GM21515 (cell line): ENCODE results near the gene CASP1.

ENCODE experiments used
- ATAC-seq: cut with Tn5 transposase; IDR thresholded peaks from one replicate; pipeline ENCODE4 v1.9.1; 2021; ENCODE audit not compliant: unreplicated experiment

CASP1 gene

DNA sequence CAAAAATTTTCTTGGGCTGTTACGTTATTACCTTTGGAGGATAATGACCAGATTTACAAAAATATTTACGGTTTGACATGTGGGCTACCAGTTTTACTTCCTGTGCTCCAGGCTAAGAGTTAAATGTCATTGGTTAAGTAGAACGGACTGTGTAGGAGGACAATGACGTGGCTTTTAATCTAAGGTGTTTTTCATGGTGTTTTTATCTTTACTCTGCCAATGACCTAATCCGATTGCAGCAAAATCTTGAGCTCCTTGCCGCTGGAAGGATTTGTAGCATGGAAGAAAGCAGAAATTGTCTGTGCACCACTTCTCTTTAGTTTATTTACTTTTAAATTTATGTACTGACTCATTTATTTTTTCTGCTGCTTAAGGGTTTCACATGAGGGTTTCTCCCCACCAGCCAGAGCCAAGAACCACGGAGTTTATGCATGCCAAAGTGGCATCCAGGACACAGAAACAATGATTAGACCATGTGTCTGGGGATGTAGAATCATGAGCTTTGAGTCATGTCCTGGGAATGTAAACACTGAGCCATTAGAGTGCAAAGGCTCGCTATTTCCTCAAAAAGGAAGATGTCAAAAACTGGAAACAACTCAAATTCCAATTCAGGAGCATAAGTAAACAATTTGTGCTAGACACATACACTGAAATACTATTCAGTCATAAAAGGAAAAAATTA, 12.1 kb upstream of the CASP1 start:
- no peak for ATAC-seq

DNA sequence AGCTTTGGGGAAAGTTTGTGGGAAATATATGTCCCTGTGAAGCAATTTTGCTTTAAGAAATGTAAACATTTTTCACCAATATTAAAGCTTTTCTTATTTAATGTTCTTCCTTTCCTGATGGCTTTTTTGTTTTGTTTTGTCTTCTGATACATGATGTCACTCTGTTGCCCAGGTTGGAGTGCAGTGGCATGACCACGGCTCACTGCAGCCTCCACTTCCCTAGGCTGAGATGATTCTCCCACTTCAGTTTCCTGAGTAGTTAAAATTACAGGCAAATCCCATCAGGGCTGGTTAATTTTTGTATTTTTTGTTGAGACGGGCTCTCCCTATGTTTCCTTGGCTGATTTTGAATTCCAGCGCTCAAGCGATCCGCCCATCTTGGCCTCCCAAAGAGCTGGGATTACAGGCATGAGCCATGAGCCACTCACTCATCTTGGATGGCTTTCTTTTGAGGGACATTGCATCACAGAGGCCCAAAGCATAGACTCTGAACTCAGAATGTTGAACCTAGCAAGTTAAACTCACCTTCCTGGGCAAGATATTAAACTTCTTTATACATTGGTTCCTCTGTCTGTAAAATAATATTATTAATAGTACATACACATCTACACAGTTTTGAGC, 10.8 kb upstream of the CASP1 start:
- no peak for ATAC-seq

DNA sequence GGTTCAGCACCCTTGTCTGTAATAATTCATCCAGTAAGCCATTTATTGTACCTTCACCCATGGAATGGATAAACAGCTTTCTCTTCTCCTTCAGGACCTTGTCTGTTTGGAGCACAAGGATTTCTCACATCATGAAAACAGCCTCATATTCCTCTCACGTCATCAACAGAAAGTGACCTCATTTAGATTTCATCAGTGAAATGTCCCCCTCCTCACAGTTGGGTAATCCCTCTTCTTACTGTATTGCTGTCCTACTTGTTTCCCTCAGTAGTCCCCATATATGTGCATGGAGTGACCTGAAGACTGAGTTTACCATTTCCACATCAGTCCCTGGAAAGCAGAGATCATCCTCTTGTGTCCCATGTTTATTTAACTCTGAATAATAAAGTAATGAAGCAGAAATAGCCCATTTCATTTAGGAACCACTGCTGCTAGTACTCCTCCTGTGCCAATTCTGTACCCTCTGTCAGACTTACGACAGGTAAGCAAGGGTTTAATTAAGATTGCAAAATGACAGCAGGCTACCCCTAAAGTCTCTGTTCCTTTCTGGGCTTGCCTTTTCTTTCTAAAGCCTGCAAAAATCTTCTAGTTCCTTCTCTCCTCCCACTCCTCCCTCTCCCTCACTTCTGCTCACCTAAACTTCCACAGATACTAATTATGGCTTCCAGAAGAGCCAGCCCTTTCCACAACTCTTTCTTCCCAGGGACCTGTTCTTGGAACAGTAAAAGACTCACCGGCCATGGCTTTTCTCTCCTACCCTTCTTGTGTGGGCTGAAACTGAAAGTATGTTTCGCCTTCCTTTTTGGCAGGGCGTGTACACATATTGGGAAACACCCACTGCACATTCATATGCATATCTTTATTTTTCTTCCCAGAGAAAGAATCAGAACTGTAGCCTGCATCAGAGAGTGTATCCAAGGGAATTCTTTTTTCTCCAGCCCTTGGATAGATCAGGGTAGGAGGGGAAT, 9.9 kb upstream of the CASP1 start, which contains the start of gene CARD16:
Gene CARD16, minus strand, starts transcription at position 779 of the 968 bp plus-strand sequence. Its CDS starts 38 bp downstream, at position 741.
- peak; percentile 100 for ATAC-seq

DNA sequence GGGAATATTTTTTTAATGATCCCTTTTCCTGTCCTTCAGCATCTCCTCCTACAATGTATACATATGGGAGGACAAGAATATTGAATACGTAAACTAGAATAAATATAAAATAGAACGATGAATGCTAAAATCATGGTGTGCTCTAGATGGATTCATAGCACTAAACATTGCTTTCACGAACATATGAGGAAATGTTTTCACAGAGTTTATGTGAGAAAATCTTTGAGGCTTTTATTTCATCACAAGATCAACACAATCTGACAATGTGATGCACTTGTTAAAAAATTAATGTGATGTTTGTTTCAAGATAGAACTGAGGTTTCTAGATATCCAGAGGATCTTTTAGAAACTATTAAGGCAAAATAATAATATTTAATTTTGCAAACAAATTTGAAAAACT, 7.2 kb upstream of the CASP1 start:
- no peak for ATAC-seq

DNA sequence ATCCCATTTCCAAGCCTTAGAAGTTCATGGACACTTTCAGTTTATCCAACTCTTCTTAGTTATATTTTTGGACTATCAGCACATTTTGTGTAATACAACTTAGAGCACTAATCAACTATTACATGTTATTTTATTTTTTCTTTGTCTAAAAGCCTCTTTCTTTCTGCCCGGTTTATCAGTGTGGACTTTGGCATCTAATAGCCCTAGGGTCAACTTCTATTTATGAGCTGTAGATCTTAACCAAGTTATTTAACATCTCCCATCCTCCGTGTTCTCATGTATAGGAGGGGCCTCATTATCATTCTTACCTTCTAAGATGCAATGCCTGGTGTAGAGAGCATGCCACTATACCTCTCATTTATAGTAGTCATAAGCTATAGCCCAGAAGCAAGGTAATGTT, 5.8 kb upstream of the CASP1 start:
- no peak for ATAC-seq

DNA sequence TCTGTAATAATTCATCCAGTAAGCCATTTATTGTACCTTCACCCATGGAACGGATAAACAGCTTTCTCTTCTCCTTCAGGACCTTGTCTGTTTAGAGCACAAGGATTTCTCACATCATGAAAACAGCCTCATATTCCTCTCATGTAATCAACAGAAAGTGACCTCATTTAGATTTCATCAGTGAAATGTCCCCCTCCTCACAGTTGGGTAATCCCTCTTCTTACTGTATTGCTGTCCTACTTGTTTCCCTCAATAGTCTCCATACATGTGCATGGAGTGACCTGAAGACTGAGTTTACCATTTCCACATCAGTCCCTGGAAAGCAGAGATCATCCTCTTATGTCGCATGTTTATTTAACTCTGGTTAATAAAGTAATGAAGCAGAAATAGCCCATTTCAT, 556 bp downstream of the CASP1 start:
- ATAC-seq = peak; percentile 4

DNA sequence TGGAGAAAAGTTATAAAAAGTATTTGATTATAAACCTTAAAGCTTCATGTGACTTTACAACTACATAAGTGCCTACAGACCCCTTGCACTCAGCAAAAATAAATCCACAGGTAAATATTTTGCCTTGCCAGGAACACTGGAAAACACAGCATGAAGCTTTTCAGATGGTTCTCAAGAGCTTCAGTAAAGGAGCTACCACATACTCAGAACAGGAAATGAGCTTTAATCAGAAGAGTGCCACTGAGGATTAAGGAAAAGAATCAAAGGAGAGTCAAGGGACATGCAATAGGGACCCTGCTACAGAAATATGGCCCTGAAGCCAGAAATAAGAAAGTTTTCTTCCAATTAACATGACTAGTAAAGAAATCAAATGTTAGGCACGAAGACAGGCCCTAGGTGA, 1.2 kb downstream of the CASP1 start:
- ATAC-seq = no peak

DNA sequence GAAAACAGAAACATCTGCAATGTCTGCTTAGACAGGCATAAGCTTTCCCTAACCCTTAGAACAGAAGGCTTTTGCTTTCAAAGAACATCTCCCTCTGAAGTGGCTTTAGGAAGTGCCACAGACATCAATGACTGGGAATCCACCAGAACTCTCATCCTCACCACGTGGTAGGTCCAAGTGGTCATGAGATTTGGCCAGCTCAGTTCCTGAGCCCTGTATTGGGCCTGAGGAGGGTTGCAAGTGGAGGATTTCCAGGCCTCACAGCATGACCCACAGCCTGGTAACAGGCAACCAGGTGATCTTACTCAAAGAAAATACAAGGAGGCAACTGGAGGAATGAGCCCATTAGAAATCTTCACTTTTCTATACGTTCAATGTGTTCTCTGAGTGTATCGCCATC, 1.6 kb downstream of the CASP1 start:
- no peak for ATAC-seq

DNA sequence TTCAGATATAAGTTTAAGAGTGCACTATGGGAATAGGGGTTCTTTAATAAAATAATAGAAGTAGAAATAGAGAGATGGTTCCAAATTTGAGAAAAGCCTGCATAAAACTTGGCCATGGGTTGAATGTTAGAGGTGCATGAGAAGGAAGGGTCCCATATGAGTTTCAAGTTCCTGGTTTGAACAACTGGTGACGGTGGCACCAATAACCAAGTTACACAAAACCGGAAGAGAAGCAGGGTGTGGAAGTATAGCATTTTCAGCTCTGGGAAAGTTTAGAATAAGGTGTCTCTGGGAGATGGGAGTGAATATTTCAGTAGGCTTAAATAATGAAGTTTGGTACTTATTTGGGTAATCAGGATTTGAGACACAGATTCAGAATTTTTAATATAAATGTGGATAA, 2.4 kb downstream of the CASP1 start:
- no peak for ATAC-seq

DNA sequence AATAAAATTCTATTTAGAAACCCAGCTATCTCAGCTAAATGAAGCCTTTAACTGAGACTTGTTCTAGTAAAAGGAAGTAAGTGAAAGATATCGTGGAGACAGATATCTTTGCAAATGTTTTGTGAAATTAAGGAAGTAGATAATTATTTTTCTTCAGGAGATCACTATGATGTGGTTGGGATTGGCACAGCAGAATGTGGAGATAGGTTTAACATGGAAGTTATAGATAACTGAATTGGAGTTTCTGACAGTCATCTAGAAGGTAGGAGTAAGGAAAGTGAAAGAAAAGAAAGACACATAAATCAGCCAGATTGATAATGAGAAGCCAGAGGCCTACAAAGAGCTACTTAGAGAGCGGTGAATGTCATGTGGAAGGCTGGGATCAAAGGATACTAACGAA, 7.3 kb downstream of the CASP1 start:
- ATAC-seq = no peak

DNA sequence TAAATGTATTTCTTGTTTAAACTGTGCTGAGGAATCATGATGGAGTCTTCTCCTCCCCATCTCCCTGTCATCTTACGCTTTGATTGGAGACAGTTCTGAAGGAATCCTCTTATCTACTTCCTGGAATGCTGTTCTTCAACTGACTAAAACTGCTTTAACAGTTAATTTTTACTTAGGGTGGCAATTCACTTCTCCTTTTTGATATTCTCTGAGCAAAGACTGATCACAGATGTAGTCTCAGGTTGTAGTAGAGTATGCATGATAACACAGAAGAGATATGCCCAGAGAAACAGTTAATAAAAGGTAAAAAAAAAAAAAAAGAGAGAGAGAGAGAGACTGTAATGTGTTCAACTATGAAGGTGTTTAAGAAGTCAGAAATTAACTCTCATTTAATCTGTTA, 10.6 kb downstream of the CASP1 start:
- no peak for ATAC-seq

DNA sequence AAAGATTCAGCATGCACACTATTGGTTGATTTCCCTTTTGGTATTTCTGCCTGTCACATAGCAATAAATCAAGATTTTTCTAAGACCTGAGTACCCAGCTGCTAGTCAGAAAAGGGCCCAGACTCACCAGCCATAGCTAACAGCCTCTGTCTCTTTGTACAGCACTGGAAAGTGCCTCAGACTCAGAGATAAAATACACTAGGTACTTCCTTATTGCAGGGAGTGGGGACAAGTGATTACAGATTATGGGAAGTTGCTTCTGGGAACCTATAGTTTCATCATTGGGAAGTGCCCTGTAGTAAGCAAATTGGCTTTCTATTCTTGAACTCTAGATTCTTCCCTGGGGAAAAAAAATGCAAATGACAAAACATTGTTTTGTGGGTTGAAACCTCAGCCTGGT, 11.9 kb downstream of the CASP1 start, which contains the start of gene CASP5:
Gene CASP5, minus strand, starts transcription at position 166 of the 400 bp plus-strand sequence. Its CDS starts 32 bp downstream, at position 134.
- ATAC-seq = no peak

DNA sequence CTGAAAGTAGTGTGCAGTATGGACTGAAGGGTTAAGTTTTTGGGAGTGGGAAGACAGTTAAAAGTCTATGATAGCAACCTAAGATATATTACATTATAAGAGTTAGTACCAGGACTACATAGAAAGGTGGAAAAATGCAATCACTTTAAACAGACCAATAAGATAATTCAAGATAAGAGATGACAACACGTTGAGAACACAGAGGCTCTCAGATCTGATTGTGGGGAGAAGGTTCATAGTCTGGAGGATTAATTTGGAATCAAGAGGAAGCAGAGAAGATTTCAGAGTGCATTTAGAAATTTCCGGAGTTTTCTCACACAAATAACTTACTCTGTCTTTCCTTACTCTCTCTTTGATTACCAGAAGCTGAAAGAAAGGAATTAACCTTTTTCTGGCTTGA, 12.4 kb downstream of the CASP1 start:
- no peak for ATAC-seq

DNA sequence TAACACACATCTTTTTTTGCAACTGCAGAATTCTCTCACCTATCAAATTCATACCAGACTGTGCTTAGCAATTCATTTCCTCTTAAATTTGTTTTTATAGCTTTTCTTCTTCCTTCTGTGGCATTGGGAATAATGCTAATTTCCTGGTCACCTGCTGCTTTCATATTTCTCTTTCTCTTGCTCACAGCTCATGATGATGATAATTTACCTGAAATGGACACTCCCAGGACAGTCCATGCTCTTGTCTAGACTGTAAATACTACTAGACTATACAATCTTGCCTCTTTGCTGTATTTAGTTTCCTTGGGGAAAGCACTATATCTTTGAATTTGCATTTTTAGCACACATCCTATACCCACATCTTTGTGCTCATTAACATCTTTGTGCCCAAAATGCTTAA, 27.5 kb downstream of the CASP1 start:
- no peak for ATAC-seq

DNA sequence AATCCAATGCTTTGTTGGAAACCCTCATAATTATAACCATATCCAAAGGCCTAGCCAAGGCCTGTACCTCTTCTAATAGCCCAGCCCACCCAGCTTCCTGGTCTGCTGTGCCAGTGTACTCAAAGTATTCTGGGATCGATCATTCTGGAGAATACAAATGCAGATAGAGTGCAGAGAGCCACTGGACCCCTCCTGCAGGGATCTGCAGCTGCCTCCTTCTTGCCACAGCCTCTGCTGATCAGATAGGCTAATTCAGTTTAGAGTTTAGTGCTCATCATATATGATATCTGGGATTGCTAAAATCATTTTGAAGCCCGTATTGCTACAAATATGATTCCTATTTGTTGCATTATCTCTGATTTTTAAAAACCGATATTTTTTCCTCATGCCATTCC, 29.5 kb downstream of the CASP1 start:
- no peak for ATAC-seq

DNA sequence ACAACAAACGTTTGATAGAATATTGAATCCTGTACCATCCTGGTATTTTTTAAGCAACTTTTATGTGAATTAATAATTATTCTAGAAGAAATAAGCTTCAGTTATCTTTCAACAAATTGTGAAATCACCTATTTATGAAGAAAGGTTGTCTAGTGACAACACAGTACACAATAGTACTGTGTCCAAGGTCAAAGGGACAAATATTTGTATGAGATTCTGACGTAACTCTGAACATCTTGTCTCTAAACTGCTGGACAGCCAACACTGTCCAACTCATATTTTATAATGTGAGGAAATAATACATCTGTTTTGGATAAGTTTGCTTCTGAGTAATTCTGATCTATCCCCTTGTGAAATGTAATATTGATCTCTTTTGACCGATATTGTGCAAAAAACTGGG, 30.9 kb downstream of the CASP1 start:
- no peak for ATAC-seq

DNA sequence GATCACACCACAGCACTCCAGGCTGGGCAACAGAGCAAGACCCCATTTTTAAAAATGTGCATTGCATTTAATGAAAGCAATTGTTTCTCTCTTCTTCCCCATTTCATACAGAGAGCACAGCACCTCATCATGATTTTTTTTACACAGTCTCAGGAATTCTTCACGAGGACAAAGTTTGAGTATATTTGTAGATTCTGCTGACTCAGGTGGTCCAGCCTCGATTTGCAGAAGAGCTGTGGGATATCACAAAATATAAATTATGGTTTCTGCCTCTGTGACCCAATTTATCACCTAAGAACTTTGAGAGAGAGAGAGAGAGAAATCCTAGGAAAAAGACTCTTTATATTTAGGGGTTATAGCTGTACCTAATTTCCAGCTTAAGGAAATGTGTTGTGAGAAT, 31.8 kb downstream of the CASP1 start:
- ATAC-seq = no peak

DNA sequence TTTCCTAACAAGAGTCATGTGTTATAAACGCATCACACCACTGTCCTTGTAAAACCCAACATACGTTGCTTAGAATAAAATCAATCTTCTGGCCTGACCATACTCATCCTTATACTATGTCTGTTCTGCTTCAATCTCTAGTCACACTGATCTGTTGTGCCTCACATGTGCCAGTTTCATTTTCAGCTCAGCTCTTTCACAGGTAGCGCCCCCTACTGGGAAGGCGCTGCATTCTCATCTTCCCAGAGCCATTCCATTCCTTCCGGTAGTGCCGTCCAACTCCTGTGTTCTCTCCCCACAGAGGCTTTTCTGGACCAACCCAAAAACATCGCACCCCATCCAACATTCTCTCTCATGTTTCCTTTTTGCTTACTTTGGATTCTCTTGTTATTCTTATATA, 34.1 kb downstream of the CASP1 start:
- peak; percentile 90 for ATAC-seq

DNA sequence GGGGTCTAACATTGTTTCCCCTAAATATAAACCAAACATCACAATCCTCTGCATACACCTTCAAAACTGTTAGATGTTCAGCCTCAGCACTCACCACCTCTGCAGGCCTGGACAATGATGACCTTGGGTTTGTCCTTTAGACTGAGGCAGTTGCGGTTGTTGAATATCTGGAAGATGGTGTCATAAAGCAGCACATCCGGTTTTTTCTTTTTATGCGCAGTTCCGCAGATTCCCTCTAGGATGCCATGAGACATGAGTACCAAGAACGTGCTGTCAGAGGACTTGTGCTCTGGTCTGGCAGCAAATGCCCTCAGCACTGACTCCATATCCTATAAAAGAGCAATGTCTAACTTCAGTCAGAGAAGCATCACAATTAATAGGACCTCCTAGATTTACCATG, 34.8 kb downstream of the CASP1 start:
- no peak for ATAC-seq

DNA sequence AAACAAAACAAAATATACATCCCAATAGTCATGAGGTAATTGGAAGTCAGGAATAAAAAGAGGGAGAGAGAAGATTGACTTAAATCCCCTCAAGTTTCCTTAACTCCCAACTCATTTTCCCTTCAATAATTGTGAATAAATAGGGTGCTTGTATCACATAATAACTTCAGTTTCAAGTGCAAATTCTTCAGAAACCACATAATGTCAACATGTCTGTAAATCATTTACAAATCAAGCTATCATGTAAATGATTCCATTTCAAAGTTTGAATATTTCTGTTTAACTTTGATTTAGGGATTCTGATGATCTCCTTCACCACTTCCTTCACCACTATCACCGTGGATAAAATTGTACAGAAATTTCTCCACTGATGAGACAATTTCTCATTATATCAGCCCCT, 35.2 kb downstream of the CASP1 start:
- ATAC-seq = no peak

DNA sequence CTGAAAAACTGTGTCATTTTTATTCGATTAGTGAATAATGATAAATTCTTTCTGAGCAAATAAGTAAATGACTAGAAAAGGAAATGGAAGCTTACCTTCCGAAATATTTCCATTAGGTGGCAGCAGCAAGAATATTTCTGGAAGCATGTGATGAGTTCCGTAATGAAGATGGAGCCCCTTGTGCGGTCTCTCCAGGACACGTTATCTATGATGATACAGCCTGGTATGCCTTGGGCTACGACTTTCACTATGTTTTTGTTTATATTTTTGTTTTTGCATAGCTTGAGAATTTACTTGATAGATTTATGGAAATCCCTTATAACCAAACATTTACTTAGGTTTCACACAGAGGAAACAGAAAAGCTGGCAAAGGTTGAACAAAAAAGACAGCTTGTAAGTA, 37.7 kb downstream of the CASP1 start:
- no peak for ATAC-seq

DNA sequence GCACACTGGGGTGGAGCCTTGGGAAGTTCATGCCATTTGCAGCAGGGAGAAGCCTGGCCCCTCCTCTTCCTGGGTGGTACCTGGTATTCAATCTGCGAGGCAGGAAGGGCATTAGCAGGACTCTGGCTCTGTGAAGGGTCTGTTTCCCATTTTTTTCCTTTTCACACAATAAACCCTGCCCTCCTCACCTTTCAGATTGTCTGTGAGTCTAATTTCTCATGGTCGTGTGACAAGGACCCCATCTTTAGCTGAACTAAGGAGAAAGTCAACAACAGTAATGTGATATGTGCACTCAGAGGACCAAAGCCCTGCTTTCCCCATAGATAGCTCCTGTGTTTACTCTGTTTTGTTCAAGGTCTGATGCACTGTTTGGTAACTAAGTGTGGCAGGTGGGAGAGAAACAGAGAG, 39.9 kb downstream of the CASP1 start:
- no peak for ATAC-seq
